ENCODE results near the gene CACNA1A. TPM values are rescaled to one million over a fixed set of nuclear protein-coding genes. Genes with fewer than 3 reads are reported as not detected.
A peak's percentile ranks its signal among the peaks of the same experiment; 100 is the strongest.

CACNA1A gene
- polyA plus RNA-seq, 3 donors: 2.0 to 2.9 (median 2.1) TPM

DNA sequence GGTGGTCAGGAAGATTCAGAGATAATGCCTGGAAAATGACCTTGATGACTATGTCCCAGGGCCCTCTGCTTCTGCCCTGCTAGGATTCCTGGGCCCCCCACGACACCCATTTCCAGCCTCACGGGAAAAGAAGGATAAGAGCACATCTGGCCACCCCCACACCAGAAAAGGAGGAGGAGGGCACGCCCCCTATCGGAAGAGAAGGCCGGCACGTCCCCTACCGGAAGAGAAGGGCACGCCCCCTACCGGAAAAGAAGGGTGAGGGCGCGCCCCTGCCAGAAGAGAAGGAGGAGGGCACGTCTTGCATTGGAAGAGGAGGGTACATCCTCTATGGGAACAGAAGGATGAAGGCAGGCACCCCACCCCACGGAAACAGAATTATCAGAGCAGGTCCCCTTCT, 271.8 kb downstream of the CACNA1A start:
- DNase-seq: no peak

DNA sequence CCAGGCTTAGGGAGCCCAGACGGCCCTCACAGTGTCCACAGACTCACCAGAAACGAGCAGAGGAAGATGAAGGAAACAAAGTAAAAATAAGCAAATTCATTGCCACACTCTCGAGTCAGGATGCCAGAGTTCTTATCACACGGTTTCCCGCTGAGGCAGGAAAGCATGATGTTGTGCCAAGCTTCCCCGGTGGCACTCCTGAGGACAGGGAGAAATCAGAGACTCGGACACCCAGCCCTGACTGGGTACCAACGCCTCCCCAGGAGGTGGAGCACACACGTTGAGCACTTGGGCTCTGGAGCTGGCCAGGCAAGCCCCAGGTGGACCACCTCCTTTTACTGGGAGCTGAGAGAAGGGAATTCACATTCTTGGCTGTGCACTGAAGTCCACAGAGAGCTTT, 274.6 kb downstream of the CACNA1A start:
- no peak for DNase-seq

DNA sequence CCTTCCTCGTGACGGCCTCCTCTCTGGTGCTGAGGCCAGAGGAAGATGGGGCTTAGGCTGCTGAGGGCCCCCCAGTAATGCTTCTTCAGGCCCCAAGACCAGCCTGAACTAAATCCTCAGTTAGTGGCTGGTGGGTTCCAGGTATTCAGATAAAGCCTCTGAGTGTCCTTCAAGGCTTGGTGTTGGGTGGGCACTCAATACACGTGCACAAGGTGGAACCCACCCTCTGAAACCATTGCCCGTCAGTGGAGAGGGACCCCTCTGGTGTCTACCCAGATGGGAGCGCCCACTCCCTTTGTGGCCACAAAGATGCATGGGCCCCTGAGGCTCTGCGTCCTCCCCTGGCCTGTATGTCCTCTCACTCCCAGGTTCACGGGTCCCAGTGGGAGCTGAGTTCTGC, 277.0 kb downstream of the CACNA1A start:
- no peak for DNase-seq

DNA sequence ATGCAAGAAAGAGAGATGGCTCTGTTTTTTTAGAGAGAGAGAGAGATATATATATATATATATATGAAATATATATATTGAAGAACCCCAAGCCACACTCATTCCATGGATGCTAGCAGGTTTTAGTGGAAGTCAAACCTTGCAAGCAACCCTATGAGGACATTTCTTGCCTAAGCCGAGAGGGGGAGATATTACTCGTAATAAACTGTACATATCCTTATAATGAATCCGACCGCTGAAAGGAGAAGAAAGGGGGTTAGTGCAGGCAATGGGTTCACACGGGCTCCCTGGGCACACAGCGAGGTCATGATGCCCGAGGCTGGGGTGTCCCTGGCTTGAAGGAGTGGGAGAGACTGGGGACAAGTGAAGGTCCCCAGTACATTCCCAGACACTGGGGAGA, 277.7 kb downstream of the CACNA1A start:
- DNase-seq: no peak

DNA sequence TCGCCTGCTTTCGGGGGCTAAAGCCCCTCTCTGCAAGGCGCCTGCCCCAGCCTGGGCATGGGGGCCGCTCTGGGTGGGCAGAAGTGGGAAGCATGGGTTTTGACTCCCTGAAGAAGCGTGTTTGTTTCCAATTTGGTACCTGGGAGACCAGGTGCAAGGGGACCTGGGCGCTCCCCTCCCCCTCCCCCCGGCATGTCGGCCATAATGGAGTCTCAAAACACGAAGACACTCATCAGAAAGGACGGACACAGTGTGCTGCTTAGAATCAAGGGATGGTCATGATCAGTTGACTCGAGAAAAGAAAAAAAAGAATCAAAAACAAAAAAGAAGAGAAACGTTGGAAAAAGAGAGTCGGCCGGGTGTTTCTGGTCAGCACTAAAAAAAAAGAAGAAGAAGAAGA, 279.3 kb downstream of the CACNA1A start:
- DNase-seq: no peak

DNA sequence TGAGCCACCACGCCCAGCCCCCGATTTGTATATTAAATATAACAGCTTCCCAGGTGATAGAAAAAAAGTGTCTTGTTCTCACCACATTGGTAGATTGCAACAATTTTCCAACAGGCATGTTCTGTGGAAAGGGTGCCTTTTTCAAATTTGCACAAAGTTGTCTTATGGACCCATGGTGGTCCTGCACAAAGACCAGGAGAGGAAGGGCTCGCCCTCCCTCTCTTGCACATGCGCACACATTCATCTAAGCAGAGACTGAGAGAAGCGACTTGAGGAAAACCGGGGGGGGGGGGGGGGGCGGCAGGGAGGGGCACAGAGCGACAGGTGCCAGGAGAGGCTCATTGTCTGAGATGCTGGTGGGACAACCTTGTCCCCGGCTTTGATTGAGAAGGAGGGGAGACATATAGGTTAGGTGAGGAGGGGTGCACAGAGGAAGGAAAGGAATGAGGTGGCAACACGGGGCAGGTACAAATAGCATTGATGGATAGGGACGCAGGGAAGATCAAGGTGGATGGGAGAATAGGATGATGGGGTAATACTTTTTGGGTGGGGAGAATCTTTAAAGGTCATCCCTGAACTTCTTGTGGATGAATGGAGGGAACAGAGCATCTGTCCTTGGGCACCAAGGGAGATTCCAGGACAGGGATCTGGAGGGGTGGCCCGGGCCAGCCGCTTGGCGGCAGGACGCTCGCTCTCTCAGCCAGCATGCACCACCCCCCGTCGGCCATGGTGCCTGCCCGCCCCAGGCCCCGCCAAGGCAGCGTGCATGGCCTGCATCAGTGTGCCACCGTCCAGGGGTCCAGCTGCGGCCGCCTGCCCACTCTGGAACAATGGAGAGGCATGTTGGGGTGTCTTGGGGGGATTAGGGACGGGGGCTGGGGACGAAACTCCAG, 280.1 kb downstream of the CACNA1A start:
- no peak for DNase-seq

DNA sequence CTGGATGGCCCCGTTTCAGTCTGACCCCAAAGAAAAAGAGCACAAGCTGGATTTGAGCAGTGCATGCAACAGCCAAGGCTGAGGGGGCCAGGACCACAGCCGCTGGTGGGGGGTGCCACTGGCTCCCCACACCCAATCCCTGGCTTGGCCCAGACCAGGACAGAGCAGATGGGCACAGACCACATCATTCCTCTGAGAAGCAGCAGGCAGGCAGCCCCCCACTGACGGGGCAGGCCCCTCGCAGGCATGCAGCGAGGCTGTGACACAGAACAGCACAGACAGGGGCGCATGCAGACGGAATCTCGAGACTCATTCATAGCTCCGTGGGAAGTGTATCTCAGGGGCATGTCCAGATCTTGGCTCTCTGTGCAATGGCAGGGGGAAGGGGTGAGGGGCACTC, 281.2 kb downstream of the CACNA1A start:
- DNase-seq: no peak

DNA sequence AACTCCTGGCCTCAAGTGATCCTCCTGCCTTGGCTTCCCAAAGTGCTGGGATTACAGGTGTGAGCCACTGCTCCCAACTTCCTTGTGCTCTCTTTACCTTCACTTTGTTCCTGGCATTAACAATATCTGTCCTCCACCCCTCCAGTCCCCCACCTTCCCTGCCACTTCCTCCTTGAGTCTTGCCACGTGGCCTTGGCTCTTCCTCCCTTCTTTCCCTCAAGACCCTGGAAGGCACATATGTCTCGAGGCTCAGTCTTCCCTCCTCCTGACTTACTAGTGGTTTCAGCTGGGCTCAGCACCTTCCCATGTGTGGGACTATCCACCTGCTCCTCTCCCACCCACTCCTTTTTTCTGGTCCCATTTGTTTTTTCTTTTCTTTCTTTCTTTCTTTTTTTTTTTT, 285.4 kb downstream of the CACNA1A start:
- DNase-seq: no peak

DNA sequence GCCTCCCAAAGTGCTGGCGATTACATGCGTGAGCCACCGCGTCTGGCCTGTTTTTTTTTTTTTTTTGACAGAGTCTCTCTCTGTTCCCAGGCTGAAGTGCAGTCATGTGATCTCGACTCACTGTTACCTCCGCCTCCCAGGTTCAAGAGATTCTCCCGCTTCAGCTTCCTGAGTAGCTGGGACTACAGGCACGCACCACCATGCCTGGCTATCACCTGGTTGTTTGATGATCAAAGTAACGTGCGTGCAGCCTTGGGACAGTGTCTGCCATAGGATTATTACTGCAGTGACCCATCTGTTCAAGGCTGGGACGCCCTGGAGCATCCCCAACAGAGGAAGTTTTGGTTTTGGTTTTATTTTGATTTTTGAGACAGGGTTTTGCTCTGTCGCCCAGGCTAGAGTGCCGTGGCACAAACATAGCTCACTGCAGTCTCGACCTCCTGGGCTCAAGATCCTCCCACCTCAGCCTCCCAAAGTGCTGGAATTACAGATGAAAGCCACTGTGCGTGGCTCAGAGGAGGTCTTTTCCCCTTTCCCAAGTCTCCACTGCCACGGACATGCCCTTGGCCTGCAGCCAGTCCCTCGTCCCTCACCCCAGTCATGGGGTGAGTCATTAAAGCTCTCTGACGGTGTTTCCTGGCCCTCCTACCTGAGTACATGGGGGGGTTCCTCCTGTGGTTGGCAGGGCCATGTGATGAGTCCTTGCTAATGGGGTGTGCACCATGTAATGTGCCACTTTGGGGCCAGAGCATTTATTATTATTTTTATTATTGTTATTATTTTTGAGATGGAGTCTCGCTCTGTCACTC, 290.5 kb downstream of the CACNA1A start:
- no peak for DNase-seq

DNA sequence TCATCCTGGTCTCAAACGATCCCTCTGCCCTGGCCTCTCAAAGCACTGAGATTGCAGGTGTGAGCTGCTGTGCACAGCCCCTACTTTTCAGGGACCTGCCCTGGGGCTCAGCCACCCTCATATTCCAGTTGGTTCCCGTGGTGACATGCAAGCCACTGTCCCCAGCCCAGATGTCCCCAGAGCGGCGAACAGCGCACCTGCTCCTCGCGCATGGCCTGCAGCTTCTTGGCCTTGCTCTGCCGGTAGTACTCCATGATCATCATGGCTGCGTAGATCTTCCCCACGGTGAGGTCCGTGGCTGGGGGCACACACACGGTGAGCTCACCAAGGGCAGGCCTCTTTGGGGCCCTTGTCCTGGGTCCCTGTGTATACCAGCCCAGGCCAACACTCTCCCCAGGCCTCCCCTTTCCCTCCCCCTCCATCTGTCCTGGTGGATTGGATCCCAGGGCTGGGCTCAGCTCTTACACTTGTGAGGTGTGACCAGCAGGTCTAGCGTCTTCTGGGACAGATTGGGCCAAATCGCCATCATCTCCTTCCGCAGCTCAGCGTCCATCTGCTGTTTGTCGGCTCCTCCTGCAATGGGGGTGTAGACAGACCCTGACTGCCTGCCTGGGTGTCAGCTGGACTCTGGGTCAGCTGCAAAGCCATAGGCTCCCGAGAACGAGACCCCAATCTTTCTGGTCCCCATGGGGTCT, 292.1 kb downstream of the CACNA1A start:
- no peak for DNase-seq

DNA sequence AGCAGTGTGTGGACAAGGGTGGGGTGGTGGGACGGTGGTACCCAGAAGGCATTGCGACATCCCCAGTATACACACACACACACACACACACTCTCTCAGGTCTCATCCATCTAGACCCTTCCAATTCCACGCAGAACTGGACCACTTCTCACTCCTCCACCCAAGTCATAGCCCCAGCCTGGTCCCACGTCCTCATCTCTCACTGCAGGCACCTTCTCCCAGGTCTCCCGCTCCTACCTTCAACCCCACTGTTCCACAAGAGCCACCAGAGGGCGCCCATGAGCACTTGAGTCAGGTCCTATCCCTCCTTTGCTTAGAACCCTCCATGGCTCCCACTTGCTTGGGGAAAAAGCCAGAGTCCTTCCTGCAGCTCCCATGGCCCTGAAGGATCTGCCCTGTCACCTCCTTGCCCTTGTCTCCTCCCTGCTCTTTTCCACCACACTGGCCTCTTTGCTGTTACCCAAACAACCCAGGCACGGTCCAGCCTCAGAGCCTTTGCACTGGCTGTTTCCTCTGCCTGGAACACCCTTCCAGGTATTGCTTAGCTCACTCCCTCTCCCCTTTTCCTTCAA, 293.4 kb downstream of the CACNA1A start:
- DNase-seq: no peak

DNA sequence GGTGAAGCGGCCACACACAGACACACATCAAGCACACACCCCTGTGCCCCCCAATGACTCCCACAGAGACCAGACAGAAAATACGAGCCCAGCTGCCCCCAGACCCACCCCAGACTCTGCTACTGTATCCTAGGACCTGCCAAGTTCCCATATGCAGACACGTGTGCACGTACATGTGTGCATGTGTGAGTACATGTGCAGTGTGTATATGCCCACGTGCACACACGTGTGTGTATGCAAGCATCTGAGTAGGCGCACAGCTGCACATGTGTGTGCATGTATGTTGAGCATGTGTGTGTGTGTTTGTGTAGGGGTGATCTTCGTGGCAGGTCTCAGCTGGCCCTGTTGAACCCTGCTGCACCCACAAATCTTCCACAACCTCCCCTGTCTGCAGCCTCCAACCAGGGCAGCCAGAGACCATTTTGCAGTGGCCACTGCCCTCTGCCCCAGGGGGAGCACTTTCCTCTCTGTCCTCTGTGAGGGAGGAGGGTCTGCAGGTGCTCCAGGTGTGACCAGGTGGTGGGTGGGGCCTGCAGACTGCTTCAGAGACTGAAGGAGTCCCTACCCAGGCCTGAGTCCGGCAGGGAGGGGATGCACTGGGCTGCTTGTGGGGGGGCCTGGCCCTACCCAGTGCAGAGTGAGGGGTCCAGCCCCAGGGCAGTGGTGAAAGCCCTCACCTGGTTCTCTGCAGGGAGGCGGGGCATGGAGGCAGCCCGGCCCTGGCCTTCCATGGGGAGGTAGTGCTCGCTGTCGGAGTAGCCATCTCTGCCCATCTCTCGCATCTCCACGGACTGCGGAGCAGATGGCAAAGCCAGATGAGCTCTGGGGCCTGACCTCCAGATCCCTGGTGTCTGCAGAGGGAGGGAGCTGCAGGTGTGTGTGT, 294.6 kb downstream of the CACNA1A start:
- no peak for DNase-seq

DNA sequence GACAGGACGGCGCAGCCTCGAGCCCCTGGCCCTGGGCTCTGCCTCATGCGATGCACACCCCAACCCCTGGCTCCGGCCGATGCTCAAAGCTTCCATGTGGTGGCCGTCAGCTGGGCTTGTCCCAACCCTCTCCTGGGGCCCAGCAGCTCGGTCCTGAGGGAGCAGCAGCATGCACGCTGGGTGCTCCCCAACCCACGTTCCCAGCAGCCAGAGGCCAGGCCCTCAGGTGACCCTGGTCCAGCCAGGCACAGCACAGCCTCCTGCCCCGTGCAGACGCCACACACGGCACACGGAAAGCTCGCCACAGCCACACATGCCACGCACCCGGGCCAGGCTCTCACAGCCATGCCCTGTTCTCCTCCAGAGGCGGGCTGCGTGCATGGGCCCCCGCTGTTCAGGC, 295.3 kb downstream of the CACNA1A start:
- DNase-seq: no peak

DNA sequence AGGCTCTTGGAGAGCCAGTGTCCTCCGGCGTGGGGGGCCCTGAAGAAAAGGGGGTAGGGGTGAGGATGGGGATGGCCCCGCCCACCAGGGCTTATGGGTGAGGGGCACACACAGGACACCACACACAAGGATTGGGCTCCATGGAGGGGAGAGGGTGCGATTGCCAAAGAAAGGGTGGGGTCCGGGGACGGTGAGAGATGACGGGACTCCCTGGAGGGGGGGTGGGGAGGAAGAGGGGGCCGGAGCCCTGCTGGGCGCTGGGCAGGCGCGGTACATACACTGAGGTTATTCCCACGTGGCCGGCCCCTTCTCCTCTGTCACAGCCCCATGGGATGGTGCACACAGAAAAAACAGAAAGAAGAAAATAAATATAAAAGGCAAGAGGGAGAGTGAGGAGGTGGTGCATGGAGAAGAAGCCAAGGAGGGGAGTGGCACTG, 295.9 kb downstream of the CACNA1A start:
- DNase-seq: no peak

DNA sequence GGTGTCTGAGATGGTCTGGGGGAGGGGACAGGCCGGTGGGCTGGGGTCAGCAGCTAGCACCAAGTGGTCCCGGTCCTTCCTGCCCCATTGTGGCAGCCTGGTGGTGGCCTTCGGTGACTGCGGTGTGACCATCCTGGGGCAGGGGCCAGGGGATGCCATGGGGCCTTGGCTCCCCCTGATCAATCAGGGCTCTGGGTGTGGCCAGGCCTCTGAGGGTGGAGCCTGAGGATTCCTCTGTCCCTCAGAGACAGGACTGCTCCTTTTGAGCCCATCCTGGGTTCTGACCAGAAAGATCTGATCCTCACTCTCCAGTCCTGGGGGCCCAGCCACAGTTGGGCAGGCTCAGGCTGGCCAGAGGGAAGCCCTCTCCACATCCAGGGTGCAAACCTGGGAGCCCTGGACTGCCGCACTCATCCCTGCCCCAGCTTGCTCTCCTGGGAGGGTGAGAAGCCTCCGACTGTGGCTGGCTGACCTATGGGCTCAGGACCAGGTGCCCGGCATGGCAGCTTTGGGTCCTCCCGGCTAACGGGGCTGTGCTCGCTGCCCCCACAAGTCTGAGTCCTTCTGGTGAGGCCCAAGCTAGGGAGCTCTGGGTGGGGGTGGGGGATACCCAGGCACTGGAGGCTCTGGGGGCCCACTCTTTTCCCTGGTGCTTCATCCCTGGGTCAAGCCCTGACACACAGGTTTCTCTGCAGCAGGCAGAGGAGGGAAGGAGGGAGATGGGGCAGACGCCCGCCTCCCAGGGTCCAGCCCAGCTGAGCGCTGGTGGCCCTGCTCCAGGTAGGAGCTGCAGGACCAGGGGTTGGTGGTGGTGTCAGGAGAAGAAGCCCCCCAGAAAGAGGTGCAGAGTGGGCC, 296.6 kb downstream of the CACNA1A start:
- no peak for DNase-seq

DNA sequence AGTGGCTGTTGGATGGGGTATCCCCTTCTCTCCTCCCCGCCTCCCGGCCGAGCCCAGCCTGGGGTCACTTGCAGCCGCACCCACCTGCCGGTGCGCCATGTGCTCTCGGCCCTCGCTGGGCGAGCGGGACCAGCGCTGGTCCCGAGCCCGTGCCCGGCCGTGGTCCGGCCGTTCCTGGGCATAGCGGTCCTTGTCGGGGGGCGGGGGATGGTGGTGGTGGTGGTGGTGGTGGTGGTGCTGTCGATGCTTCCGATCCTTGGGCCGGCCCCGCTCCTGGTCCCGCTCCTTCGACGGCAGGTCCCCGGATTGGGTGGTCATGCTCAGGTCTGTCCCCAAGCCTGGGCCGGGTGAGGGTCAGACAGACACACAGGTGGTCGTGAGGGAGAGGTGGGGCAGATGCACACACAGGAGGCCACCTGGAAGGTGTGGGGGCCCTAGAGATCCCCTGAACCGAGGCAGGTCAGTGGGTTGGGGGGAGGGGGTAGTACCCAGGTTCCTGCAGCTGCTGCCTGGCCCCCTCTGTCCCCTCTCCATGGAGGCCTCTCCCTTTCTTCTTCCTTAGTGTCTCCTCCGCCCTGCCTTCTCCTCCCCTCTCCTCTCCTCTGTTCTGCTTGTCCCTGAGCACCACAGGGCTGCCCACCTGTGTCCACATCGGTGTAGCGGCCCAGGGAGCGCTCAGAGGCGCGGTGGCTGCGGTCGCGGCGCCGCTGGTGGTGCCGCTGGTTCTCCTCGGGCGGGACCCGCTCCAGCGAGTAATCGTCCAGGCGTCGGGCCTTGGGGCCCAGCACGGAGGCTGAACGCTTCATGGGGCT, 297.4 kb downstream of the CACNA1A start:
- DNase-seq: no peak

DNA sequence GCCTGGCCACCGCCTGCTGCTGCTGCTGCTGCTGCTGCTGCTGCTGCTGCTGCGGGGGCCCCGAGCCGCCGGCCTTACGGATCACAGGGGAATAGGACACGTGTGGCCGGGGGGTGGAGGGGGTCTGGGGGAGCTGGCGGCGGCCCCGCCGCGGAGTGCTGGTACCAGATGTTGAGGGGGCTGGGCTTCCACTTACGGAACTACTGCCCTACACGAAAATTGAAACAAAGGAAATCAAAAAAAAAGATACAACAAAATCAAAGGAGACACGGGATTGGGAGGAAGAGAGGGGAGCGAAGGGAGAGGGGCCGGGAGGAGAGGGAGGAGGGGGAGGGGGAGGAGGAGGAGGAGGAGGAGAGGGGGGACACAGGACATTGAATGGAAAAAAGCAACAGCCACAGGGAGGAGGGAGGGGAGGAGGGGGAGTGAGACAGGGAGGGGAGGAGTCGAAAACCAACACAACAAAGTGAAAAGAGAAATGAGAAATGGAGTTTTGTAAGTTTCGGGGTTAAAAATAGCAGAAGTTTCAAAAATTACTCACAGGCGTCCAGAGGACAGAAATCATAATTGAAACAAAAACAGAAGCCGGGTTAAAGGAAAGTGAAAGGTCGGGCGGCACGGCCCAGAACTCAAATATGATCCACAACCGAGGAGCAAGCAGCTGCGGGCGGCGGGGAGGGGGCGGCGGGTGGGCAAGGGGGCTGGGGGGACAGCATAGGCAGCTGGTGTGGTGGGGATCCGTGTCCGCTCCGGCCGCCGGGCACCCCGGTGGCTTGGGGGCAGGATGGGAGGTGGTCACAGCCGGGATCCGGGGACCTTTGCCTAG, 298.2 kb downstream of the CACNA1A start:
- peak; percentile 86 for DNase-seq

DNA sequence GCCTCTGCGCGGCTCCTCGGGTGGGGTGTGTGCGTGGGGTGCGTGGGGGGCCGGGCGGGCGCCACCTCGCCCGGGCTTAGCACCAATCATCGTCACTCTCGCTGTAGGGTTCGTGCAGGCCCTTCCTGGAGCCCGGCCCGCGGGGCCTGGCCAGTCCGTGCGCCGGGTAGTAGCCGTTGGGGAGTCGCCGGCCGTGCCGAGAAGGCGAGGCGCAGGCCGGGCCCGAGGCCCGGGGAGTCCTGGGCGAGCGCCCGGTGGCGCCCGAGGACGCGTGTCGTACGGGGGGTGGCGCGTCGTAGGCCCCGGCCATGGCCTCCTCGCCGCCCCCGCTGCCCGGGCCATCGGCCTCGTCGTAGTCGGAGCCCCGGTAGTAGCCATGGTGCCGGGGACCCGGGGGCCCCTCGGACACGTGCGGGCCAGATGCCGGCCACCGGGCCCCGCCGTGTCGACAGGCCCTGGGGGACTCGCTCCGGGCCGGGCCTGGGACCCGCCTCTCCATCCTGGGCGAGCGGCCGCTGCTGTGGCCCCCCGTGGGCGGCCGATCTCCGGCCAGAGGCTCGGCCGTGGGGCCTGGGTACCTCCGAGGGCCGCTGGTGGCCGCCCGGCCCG, 298.9 kb downstream of the CACNA1A start:
- no peak for DNase-seq
